ENCODE measurements around the gene KRTAP10-11.

GRCh38 chr21:44626673-44627143 is 19.5 kb upstream of the KRTAP10-11 start, which contains the start of gene KRTAP10-9:
- no peak for TF ChIP-seq CTCF (conservative IDR thresholded peaks at IDR 0.05 in 1 of 2, IDR thresholded peaks at IDR 0.05 in 1 of 2; ENCODE audit: low read depth in 1 of 2, low read length in 2 of 2)
- TF ChIP-seq EZH2 (IDR thresholded peaks at IDR 0.05; ENCODE audit: low read length, missing control alignments): no peak

Measured in fibroblast of lung (primary cell).